SHP77 (cell line): Measurements from ENCODE around the gene RPN2.

Source experiments
- DNase-seq, 2 experiments: peaks; one replicate each; lab custom pipeline; 2025; lab: John Stamatoyannopoulos, UW

The RPN2 gene

GRCh38 chr20:37243076-37243936, 64.2 kb downstream of the RPN2 start:
- DNase-seq: no peak

- DNase-seq: no peak
Measured at GRCh38 chr20:37243937-37244571, 64.9 kb downstream of the RPN2 start.

DNA sequence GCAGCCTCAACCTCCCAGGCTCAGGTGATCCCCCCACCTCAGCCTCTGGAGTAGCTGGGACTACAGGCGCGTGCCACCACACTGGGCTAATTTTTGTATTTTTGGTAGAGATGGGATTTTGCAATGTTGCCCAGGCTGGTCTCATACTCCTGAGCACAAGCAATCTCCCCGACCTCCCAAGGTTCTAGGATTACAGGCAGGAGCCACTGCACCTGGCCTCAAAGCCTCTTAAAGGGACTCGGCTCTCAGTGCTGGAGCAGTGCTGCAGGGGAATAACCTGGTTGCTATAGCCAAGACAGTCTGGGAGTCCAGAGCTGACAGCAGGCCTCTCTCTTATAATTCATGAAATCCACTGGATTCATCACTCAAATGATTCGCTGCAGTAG, 65.4 kb downstream of the RPN2 start:
- no peak for DNase-seq

GRCh38 chr20:37245216-37246150, 66.4 kb downstream of the RPN2 start:
- no peak for DNase-seq

- DNase-seq: no peak
Measured at GRCh38 chr20:37246736-37247135, 67.6 kb downstream of the RPN2 start.

DNA sequence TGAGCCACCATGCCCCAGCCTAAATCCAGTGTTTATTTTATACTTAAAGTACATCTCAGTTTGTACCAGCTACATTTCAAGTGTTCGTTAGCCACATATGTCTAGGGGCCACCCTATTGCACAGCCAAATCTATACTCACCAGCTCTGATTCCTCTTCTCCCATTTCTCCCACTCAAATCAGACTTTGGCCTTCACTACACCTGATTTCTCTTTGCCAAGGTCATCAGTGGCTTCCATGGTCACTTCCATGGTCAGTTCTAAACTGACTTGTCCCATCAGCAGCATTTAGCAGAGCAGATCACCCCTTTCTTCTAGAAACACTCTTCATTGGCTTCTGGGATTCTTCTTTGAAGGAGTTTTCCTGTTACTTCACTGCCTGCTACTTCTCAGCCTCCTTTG, 68.4 kb downstream of the RPN2 start:
- no peak for DNase-seq

DNA sequence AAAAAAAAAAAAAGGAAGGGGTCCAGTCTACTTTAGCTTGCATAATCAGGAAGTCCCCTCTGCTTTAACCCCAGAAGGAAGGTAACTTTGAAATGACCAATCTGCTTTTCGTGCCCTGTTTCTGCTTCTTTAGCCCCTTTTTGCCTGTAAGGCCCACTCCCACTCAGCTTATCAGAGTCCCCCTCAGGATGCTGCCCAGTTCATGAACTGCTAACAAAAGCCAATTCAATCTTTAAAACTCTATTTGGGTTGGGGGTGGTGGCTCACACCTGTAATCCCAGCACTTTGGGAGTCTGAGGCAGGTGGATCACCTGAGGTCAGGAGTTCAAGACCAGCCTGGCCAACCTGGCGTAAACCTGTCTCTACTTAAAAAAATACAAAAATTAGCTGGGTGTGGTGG, 70.2 kb downstream of the RPN2 start:
- DNase-seq: no peak

DNA sequence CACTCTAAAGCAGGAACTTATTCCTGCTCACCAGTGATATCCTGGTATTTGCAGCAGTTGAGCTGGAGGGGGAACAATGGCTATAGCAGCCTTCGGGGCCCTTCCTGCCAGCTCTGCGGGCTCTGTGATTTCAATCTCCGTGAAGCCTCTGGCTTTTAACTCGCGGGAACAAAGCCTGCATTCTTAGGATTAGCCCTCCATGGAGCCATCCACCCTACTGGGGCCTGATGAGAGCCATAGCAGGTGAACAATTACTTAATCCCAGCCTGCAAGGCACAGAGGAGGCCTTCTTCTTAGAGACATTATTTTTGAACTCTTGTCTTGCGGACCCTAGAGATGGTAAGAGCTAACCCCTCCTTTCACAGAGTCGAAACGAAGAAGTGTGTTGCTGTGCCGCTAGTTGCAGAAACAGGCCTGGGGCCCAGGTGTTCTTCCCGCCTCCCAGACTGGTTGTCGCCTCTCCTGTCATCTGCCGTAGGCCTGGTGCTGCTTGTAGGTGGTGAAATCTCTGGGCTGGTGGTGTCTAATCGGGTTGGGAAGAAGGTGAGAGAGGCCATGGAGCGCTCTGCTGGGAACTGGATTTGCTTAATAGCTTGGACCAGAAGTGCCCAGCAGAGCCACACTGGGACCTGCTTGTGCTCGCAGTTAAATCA, 72.8 kb downstream of the RPN2 start:
- DNase-seq: no peak

DNA sequence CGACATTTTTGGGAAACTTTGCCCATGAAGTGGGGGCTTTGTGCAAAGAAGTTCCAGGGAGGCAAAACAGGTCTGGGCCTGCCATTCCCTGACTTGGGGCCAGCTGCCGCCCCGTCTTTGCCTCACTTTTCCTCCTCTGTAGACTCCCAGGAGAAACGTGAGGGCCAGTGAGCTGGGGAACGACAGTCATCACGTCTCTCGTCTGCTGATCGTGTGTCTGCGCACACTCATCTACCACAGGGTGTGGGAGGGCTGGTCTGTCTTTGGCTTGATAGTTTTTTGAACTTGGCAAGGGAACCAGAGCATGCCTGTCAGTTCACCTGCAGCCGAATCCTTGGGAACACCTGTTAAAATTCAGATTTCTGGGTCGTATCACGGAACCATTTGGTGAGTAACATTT, 74.0 kb downstream of the RPN2 start:
- no peak for DNase-seq

DNA sequence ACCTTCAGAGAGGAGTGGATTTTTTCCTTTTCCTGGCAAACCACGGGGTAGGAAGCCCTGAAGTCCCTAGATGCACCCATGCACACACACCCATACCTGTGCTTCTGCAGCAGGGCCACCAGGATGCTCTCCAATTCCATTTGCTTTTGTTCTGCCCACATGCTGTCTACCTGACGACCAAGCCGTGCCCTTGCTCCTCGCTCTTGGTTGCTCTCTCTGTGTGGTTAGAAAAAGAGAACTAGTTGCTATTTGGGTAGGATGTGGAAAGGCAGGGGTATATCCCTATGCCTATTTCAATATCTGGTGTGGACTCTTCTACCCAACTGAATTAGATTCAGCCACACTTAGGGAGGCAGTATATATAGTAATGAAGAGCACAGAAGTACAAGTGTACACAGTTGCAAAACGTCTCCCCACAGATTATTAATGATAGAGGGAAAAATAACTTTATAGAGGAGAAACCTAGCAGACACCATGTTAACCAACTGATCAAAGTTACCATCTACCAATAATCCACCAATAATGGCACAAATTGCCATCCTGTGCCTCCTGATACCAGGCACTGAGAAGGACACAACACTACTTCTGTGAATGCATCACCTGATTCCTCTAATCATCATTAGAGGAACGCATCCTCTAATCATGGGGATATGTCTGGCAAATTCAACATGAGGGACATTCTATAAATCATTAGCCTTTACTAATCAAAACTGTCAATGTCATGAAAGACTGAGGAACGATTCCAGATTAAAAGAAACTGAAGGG, 75.2 kb downstream of the RPN2 start:
- no peak for DNase-seq

GRCh38 chr20:37256286-37256685, 77.2 kb downstream of the RPN2 start:
- DNase-seq: peak in 1 of 2 experiments; percentile 12

GRCh38 chr20:37257530-37257929, 78.4 kb downstream of the RPN2 start:
- DNase-seq: no peak

- no peak for DNase-seq
Measured at GRCh38 chr20:37257988-37258387, 78.9 kb downstream of the RPN2 start.

DNA sequence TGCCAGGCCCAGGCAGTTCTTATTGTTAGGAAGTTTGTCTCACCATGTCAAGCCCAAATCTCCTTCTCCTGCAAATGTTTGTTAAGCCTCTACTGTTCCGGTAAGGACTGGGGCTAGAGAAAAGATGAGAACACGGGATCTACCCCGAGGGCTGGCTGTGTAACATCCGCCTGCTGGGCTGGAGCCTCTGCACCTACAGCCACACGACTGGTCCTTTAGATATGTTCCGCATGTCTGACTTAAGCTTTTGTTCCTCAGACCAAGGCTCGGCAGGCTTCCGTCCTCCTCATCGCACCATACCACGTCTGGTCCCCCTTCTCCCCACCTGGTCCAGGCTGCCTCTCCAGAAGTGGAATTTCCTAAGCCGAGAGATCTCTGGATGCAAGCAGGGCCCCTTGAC, 79.9 kb downstream of the RPN2 start:
- no peak for DNase-seq

DNA sequence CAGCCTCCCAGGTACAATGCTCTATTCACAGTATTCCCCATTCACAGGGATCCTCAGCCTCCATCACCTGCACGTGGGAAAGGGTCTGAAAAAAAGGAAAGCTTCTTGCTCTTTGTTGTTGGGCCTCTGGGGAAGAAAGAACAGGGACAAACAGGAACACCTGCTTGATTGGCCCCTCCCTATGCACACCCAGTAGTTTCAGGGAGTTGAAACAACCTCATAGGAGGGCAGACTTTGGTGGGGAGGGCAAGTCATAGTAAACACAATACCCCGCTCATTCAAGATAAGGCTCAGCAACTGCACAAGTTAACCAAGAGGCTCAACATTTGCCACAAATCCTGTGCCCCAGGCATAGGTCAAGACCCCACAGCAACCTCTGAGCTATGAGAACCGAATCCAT, 80.7 kb downstream of the RPN2 start:
- no peak for DNase-seq

- DNase-seq: no peak
Measured at GRCh38 chr20:37260923-37261322, 81.8 kb downstream of the RPN2 start.

DNA sequence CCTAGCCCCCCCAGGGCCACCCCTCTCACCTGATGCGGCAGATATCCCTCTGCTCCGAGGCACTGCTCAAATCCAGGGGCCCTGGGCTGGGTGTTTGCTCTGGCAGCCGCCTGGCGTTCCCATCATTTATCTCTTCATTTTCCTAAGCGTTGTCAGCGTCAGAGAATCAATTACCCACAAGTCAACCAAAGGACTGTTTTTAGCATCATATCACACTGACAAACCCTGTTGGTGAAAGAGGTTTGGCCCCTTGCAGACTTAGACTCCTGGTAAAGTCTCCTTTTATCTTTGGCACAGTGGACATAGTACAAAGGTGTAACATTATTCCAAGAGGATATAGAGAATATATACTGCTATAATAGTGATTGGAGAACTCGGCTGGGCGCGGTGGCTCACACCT, 82.6 kb downstream of the RPN2 start, which contains the start of gene GHRH:
GHRH (minus strand) TSS at position 101 of the 400 bp plus-strand sequence. CDS start 4,925 bp downstream, outside the sequence.
- no peak for DNase-seq

GRCh38 chr20:37262505-37262904, 83.4 kb downstream of the RPN2 start:
- no peak for DNase-seq

DNA sequence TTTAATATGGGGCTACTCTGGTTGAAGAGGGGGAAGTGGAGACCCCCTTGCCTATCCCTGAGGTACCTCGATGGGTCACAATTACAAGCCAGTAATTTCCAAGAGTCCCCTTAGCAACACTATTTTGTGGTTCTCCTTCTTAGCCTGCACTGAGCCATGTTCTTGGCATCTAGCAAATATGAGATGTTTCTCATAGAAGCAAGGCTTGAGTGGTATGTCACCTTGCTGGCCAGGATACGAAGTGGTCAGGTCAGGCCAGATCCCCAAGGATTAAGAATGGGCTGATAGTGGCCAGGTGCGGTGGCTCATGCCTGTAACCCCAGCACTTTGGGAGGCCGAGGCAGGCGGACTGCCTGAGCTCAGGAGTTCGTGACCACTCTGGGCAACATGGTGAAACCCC, 84.6 kb downstream of the RPN2 start:
- no peak for DNase-seq

DNA sequence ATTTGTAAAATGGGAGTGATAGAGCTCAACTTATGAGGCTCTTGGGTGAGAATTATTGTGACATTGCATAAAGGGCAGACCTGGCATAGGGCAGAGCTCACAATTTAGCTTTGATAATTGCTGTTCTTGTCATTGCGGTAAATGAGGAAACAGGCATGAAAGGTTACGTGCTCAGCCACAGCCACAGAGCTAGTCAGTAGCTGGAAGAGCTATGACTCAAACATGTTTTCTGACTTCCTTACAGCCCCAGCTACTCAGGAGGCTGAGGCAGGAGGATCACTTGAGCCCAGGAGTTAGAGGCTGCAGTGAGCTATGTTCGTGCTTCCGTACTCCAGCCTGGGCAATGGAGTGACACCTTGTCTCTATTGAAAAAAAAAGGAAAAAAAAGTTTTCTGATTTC, 86.0 kb downstream of the RPN2 start:
- no peak for DNase-seq
